HG02798 (cell line): Measurements from ENCODE around the gene VSIG1.

Experiments used
- ATAC-seq: cut with Tn5 transposase; IDR thresholded peaks from one replicate; pipeline ENCODE4 v1.9.1; 2021; ENCODE audit warnings: mild to moderate bottlenecking; ENCODE audit not compliant: unreplicated experiment, poor library complexity

Gene VSIG1

DNA sequence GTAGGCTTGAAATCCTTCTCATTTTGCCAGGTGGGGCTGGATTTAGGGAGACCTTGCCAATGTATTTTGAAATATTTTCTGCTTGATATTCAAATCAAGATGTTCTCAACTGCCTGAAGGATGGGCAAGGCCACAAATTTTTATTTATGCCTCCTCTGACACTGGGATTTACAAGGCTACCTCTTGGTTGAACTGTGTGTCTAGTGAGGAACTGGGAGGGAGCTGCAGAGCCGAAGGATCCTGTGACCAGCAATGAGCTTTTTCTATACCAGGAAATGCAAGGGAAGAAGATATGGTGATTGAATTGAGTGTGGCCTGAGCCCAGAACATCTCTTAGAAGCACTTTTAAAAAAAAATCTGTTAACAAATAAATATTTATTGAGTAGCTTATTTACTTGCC lies 14.9 kb downstream of the VSIG1 start:
- no peak for ATAC-seq

DNA sequence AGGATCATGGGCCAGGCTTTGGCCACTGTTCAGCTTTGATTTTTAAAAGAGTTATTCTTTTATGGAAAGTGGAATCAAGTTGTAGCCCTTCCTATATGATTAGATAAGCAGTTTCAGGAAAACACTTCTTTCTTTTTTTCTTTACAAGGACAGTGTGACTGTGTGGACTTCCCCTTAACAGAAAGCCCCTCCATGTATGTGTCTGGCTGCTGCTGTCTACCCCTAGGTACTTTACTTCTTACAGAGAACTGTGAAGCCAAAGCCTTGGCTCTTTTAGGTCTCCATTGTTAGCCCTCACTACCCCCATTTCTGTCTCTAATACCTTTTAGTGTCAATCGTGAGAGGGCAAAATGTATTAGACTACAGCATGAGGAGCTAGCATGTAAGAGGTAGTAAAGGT lies 19.1 kb downstream of the VSIG1 start:
- ATAC-seq = no peak

DNA sequence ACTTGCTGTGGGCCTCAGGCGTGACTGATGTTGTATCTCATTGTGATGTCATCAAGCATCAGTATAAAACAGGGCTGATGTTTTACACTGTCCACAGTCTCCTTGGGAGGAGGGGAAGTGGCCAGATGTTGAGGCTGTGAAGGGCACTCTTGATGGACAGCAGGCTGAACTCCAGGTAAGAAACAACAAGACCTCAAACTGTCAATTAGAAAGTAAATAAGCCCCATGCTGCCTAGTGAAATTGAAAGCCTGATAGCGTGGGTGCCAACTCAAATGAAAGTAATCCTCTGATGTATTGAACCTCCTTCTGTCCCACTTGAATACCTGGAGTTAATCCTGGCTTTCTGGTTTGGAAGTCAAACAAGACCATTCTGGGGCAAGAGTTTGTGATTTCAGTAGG lies 19.7 kb downstream of the VSIG1 start:
- ATAC-seq = no peak

DNA sequence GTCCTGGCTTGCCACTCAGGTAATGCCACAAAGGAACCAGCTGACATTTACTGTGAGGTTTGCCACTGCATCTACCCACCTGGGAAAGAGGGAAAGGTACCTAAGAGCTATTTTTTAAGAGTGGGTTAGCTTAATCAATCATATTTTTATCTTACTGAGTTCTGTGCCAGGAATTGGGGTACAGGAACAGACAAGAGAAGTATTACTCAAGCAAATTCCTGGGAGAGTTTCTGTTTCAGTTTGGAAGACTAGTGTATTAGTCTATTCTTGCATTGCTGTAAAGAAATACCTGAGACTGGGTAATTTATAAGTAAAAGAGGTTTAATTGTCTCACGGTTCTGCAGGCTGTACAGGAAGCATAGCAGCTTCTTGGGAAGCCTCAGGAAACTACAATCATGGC lies 23.3 kb downstream of the VSIG1 start:
- no peak for ATAC-seq

DNA sequence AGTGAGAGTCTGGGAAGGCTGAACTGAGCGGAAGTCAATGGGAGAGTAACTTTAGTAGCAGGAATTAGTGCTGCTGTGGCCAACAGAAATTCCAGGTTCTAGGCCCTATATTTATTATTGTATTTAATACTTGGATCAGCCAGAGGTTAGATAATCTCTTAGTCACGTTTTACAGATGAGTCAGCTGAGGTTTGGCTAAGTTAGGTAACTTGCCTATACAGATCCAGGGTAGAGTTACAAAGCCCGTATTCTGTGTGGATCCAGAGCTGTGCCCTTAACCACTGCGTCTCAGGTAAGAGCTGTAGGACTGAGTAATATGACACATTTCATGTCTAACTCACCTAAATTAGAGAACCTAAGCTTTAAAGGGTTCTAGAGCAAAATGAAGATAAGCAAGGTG lies 26.0 kb downstream of the VSIG1 start:
- ATAC-seq = no peak

DNA sequence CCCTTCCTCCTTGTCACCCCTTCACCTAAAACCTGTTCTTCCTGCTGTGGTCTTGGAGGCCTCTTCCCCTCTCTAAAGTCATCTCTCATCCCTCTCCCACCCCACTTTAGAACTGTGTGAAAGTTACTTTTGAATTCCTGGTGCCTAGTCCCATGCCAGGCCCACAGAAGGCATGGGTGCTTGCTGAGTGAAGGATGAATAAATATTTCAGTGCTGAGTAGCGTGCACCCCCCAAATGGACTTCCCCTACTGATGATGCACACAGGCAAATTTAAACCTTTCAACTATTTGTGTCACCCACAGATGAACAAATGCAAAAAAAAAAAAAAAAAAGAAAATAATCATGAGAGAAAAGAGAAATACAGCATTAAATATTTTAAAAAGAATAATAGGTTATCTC lies 26.7 kb downstream of the VSIG1 start:
- no peak for ATAC-seq

DNA sequence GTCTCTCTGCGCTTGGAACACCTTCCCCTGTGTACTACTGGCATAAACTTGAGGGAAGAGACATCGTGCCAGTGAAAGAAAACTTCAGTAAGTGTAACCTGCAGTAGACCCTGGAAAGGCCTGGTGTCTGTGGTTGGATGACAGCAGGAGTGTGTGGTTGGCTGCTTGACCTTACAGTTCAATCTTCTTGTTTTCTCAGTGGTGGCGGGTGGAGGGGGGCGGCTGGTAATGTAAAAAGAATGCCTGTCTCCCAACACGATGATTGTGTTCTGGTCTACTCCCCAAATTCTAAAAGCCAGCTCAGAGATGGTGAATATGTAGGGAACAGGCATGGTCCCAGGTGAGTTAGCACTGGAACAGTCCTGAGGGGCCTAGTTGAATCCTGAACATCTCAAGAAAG lies 27.9 kb downstream of the VSIG1 start:
- ATAC-seq = no peak

DNA sequence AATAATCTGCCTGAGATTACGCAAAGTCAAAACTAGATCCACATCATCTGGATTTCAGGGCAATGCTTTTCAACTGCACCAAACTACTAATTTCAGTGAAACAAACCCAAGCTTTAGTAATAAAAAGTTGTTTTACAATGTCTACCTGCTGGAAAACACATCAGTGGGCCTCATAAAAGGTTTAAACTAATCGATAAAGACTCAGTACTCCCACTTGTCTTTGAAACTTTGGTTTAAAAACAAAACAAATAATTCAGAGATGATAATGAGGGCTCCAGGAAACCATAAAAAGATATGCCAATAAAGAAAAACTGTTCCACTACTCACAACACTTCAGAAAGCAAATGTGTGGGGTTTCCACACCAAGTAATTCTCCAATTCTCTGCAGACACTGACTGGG lies 36.2 kb downstream of the VSIG1 start:
- no peak for ATAC-seq

DNA sequence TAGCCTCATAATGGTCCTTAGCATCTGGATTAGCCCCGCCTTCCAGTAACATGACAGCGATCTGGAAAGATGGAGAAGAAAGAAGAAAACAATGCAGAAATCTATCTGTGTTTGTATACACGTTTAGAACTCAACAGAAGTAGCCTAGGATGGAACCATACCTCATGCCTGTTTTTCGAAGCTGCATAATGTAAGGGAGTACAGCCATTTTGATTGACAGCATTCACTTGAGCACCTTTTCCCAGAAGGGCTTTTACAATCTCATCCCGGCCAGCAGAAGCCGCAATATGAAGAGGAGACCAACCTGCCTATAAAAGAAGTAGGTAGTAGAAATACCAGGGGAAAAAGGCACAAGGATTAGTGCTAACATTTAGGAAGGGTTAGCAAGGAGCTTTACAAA lies 42.9 kb downstream of the VSIG1 start:
- no peak for ATAC-seq

DNA sequence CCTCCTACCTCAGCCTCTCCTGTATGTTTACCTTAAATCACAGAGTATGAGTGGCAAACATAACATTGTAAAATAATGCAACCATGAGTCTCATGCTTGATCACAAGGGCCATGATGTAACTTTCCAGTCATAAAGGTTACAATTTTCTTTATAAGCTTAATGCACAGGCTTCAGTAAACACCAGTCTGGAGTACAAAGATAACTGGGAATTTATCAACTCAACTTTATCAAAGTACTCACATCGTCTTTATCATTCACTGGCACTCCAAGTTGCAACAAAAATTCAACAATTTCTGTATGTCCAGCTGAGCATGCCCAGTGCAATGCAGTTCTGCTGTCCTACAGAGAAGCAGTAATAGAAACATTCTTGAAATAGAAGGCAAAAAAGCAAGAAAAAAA lies 43.6 kb downstream of the VSIG1 start:
- no peak for ATAC-seq

DNA sequence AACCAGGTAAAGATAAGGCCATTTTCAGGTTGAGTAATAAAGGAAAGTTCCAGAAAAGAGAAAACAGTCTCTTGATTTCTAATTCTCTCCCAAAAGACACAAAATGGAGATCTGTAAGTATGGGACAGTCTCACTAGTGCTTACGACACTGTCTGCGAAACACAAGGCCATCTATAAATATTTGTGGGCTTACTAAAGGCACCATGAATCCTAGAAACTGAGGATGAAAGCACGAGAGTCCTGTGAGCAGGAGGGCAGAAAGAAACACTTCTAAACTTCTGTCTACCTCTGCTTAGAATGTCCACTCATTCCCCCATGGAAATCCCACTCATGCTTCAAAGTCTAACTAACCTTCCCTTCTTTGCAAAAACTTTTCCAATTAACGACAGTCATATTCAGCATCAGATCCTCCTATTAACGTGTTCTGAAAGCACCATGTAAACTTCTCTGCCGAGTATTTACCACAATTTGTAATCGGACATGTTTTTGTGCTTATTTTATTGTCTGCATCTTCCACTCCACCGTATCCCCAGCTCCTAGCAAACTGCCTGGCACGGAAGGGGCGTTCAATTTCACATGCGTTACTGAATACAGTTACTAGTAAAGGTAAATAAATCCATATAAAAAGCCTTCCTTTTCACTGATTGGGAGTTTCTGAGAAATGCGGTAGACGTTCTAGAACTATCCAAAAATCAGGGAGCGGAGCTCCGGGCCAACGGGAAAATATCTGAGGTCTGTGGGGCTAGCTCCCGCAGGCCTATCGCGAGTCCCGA lies 45.8 kb downstream of the VSIG1 start:
- ATAC-seq = no peak

DNA sequence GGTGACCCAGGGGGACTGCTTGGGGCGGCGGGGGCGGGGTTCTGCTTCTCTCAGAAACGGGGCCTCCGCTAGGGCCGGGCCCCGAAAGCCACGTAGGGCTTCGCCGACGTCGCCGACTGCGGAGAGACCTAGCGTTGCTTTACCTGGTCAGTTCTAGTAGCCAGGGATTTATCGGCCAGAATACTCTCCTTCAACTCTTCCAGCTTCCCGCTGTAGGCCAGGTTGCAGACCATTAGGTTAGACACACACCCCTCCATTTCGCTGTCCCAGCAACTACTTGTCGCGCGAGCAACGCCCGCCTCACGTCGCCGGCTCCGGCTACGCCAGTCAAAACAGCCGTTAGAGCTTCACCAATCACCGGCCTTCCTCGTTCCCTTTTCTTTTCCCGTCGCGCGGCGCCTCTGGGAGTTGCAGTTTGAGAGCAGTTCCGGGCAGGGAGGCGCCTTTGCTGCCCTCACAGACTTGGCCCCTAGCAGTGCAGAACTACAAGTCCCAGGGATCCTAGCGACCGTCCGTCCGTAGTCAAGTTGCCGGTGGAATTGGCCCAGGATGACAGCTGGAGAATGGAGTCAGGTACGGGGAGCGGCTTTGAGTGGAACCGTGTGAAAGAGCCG lies 46.5 kb downstream of the VSIG1 start, which contains the start of the genes ATG4A and PSMD10:
Gene ATG4A, plus strand, starts transcription at position 515 of the 614 bp plus-strand sequence. Its CDS starts 49 bp downstream, at position 564.
Gene PSMD10, minus strand, starts transcription at position 279 of the 614 bp plus-strand sequence. Its CDS starts 22 bp downstream, at position 257.
- peak; percentile 97 for ATAC-seq

DNA sequence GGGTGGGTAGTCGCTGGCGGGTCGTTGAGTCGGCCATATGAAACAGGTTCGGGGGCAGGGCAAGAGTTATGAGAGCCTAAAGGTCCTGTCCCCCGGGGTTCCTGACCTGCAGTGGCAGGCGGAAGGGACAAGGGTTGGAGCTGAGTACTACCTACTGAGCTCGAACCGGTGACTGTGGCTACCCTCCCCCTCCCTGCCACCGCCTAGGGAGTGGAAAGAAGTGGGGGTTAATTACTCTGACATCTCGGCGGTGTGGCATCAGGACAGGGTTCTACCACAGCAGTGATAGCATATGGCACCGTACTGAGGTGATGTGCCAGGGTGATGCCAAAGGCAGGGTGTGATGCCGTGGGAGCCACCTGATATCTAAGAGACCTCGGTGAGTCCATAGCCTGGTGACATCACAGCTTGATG lies 47.0 kb downstream of the VSIG1 start:
- ATAC-seq = peak; percentile 47

DNA sequence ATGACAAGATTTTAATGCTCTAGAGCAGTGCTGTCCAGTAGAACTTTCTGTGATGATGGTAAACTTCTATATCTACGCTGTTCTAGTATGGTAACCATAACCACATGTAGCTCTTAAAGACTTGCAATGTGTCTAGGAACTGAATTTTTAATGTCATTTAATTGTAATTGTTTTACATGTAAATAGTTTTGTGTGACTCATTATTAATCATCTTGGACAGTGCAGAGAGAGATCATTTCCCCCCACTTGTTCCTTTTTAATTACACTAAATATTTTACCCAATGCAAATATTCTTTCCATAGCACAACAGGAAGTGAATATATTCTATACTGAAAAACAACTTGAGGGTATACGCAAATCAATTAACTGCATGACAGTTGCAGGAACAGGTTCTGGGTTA lies 52.5 kb downstream of the VSIG1 start:
- no peak for ATAC-seq

DNA sequence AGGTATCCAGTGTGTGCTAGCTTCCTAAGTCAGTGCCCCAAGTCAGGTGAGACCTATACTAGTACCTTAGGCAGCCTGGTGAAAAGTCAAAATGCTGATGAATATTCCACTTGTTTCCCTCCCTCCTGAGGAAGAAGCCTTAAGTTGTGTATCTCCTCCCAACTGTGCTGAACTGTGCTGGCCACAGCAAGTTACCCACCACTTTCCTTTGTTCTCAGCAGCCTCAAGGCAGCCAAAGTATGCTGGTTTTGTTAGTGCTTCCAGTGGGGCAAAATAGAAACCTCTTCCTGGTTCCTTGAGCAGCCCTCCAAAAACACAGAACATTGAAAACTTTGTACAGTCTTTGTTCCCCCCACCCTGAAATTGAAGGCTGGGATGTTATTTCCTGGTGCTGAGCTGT lies 60.6 kb downstream of the VSIG1 start:
- no peak for ATAC-seq

DNA sequence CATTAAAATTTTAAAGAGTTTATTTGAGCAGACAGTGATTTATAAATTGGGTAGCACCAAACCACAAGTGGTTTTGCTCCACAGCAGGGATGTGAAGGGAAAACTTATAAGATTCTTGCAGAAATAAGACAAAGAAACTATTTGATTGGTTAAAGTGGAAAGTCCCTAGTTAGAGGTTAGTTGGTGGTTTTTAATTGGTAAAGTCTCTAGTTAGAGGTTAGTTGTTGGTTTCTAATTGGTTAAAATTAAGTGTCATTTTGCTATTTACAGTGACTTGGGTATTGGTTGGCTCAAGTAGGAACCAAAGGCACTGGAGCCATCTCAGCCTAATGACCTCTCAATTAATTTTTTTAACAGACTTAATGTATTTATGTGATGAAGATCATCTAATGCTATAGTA lies 69.7 kb downstream of the VSIG1 start:
- ATAC-seq = no peak

DNA sequence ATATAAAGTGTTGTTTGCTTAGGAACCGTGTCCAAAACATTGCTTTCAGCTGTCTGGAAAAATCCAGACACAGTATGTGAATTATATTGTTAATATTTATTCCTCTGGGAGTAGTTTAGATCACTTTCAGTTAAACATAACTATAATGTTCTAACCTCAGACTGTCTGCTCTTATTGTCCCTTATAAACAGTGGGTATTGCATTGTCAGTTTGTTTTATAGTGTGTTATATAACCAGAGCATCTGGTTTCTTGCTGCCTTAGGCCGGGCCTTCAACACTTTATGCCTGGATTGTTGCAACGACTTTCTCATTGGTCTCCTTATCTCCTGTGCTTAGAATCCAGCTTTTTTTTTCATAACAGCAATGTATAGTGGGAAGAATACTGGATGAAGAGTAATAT lies 73.1 kb downstream of the VSIG1 start:
- no peak for ATAC-seq

DNA sequence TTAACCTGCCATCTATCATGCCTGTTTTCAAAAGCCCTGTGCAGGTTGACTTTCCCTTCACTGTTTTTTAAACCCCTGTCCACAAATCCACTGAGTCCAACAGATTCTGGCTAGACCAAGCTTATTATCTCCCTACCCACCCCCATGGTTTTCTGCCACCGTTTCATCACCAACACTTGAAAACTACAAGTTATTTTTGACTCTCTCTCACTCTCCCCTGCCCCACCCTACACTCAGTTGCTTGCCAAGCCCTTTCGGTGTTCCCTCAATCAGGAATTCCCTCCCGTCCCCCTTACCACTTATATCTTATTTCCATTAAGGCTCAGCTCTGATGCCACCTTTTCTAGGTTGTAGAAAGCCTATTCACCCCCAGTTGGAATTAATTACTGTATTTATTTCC lies 76.4 kb downstream of the VSIG1 start:
- ATAC-seq = no peak

DNA sequence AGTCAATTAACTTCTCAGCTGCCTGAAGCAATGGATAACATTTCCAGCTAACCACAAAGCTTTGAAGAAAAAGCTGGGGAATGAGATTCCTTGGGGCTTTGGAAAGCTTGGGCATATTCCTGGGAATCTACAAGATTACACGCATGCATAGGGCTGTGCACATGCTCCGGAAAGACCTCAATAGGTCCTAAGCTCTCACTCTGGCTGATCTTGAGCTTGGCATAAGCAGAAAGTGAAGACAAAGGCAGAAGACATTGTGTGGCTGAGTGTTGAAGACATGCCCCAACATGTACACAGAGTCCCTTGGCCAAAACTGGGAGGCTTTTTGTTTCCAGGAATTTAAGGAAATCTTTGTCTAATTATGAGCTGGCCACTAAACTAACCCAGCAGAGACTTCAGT lies 77.9 kb downstream of the VSIG1 start:
- no peak for ATAC-seq

DNA sequence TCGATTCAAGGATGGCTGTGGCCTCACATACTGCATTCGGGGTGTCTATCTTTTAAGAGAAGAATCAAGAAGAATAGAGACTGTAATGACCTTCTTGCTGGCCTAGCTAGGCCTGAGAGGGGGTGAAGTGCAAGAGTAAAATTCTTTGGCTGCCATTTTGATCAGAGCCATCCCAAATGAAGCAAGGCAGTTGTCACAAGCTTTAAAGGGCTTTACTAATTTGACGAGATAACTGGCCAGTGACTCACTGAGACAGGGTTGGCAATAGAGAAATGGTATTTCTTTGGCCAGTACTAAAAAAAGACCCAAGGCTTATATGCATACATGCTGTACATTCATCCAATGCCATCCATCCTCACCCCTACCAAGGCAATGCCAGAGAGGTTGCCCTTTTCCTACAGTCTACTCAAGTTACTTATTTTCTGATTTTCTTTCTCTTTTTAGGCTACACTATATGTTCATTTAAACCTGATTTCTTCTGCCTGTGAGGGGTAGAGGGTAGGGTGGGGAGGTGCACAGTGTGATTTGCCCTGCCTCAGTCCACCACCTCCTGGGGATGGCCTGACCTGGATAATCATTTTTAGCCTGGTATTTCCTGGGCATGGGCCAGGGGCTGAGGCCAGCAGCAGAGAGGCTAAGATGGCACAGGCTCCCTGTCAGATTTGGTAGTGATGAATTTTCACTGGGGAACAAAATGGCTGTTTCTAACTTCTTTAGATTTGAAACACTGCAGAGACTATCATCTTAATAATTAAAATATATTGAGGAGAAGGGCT lies 78.9 kb downstream of the VSIG1 start:
- no peak for ATAC-seq

DNA sequence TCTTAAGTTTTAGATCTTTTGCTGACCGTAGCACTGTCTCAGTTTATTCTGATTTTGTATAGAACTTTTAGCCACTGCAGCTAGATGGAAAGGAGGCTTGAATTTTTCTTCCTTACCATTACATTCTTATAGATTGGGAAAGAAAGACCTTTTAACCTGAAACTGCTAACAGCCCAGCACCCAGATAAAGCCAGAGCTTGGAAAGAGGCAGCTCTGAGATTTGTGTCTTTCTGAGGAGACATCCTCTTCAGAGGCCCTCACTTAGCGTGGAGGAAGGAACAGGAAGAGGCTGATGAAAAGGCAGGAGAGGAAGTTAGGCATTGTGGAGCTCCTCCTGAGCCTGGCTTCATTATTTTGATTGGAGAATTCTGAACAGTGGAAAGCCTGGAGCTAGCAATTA lies 81.8 kb downstream of the VSIG1 start:
- no peak for ATAC-seq
